Neural cell (in vitro differentiated cells): ENCODE measurements around the gene DCHS2.

Source experiments
- EP300 ChIP-seq: fragments of 450-650 bp; conservative IDR thresholded peaks from 2 replicates; pipeline ENCODE4 v1.6.1; 2014; ENCODE audit warnings: antibody characterized with exemption, mild to moderate bottlenecking, moderate library complexity; ENCODE audit not compliant: poor library complexity, severe bottlenecking
- EZH2 ChIP-seq: fragments of 200-600, 300-800 bp; shearing (Covaris generic), sonication (generic); IDR thresholded peaks from 2 replicates; pipeline ENCODE4 v1.6.1; 2014; ENCODE audit warnings: antibody characterized with exemption, low read length, borderline replicate concordance, mild to moderate bottlenecking; ENCODE audit not compliant: insufficient read depth, poor library complexity, severe bottlenecking
- MXI1 ChIP-seq: fragments of 450-650 bp; conservative IDR thresholded peaks from 2 replicates; pipeline ENCODE4 v1.6.1; 2014; ENCODE audit warnings: antibody characterized with exemption, mild to moderate bottlenecking; ENCODE audit not compliant: poor library complexity, severe bottlenecking
- POLR2AphosphoS5 ChIP-seq: IDR thresholded peaks from 2 replicates; pipeline ENCODE4 v1.6.1; 2012
- RAD21 ChIP-seq: fragments of 450-650 bp; conservative IDR thresholded peaks from 2 replicates; pipeline ENCODE4 v1.6.1; 2014; ENCODE audit warnings: antibody characterized with exemption, mild to moderate bottlenecking, moderate library complexity
- SMC3 ChIP-seq: fragments of 450-650 bp; conservative IDR thresholded peaks from 2 replicates; pipeline ENCODE4 v1.6.1; 2014; ENCODE audit warnings: antibody characterized with exemption, mild to moderate bottlenecking, moderate library complexity; ENCODE audit not compliant: poor library complexity
- TAF1 ChIP-seq: IDR thresholded peaks from 2 replicates; pipeline ENCODE4 v1.6.1; 2012; ENCODE audit warnings: low read depth
- TF ChIP-seq, protein P1 (sequence below): fragments of 450-650 bp; IDR thresholded peaks from 2 replicates; pipeline ENCODE4 v1.5.1; 2014; ENCODE audit warnings: antibody characterized with exemption, mild to moderate bottlenecking, moderate library complexity; ENCODE audit not compliant: poor library complexity, severe bottlenecking
- TF ChIP-seq, protein P2 (sequence below): IDR thresholded peaks from 2 replicates; pipeline ENCODE4 v1.6.1; 2012; ENCODE audit warnings: borderline replicate concordance

GRCh38 chr4:154292589-154292988 is 199.0 kb downstream of the DCHS2 start:
- TF ChIP-seq SMC3 (no peak), TAF1 (no peak), RAD21 (no peak), POLR2AphosphoS5 (no peak), EP300 (no peak), EZH2 (no peak), MXI1 (no peak)
- TF ChIP-seq, protein P1, sequence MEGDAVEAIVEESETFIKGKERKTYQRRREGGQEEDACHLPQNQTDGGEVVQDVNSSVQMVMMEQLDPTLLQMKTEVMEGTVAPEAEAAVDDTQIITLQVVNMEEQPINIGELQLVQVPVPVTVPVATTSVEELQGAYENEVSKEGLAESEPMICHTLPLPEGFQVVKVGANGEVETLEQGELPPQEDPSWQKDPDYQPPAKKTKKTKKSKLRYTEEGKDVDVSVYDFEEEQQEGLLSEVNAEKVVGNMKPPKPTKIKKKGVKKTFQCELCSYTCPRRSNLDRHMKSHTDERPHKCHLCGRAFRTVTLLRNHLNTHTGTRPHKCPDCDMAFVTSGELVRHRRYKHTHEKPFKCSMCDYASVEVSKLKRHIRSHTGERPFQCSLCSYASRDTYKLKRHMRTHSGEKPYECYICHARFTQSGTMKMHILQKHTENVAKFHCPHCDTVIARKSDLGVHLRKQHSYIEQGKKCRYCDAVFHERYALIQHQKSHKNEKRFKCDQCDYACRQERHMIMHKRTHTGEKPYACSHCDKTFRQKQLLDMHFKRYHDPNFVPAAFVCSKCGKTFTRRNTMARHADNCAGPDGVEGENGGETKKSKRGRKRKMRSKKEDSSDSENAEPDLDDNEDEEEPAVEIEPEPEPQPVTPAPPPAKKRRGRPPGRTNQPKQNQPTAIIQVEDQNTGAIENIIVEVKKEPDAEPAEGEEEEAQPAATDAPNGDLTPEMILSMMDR, result no peak
- TF ChIP-seq, protein P2, sequence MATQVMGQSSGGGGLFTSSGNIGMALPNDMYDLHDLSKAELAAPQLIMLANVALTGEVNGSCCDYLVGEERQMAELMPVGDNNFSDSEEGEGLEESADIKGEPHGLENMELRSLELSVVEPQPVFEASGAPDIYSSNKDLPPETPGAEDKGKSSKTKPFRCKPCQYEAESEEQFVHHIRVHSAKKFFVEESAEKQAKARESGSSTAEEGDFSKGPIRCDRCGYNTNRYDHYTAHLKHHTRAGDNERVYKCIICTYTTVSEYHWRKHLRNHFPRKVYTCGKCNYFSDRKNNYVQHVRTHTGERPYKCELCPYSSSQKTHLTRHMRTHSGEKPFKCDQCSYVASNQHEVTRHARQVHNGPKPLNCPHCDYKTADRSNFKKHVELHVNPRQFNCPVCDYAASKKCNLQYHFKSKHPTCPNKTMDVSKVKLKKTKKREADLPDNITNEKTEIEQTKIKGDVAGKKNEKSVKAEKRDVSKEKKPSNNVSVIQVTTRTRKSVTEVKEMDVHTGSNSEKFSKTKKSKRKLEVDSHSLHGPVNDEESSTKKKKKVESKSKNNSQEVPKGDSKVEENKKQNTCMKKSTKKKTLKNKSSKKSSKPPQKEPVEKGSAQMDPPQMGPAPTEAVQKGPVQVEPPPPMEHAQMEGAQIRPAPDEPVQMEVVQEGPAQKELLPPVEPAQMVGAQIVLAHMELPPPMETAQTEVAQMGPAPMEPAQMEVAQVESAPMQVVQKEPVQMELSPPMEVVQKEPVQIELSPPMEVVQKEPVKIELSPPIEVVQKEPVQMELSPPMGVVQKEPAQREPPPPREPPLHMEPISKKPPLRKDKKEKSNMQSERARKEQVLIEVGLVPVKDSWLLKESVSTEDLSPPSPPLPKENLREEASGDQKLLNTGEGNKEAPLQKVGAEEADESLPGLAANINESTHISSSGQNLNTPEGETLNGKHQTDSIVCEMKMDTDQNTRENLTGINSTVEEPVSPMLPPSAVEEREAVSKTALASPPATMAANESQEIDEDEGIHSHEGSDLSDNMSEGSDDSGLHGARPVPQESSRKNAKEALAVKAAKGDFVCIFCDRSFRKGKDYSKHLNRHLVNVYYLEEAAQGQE, result no peak
